IMR-90 (cell line): ENCODE data around the gene ARAP3. TPM values are rescaled to one million over a fixed set of nuclear protein-coding genes. Genes with fewer than 3 reads are reported as not detected.

ENCODE experiments used
- MAFK ChIP-seq: IDR thresholded peaks from 2 replicates; pipeline ENCODE4 v1.6.1; 2012; ENCODE audit warnings: low read depth, low read length, improper control_type of control experiment
- USF2 ChIP-seq: fragments of 150-350 bp; IDR thresholded peaks from 2 replicates; pipeline ENCODE4 v1.6.1; 2017; ENCODE audit warnings: mild to moderate bottlenecking, antibody characterized with exemption, low read length, low read depth
- polyA plus RNA-seq, 3 experiments: library from polyadenylated mRNA; depleted of rRNA; stranded (reverse); fragments of >200 nt; gene quantifications; 2 replicates each; pipeline ENCODE4 v1.2.3, GENCODE V29; 2012; ENCODE audit warnings: low replicate concordance in 1 of 3
- total RNA-seq: library from RNA; depleted of rRNA; stranded (reverse); fragments of >200 nt; gene quantifications from 2 replicates; pipeline ENCODE4 v1.2.3, GENCODE V29; 2012

Gene ARAP3
- total and polyA plus RNA-seq, 2 of the 4 experiments (the other 2 are of a cell fraction), result 2.2 to 6.9 TPM

DNA sequence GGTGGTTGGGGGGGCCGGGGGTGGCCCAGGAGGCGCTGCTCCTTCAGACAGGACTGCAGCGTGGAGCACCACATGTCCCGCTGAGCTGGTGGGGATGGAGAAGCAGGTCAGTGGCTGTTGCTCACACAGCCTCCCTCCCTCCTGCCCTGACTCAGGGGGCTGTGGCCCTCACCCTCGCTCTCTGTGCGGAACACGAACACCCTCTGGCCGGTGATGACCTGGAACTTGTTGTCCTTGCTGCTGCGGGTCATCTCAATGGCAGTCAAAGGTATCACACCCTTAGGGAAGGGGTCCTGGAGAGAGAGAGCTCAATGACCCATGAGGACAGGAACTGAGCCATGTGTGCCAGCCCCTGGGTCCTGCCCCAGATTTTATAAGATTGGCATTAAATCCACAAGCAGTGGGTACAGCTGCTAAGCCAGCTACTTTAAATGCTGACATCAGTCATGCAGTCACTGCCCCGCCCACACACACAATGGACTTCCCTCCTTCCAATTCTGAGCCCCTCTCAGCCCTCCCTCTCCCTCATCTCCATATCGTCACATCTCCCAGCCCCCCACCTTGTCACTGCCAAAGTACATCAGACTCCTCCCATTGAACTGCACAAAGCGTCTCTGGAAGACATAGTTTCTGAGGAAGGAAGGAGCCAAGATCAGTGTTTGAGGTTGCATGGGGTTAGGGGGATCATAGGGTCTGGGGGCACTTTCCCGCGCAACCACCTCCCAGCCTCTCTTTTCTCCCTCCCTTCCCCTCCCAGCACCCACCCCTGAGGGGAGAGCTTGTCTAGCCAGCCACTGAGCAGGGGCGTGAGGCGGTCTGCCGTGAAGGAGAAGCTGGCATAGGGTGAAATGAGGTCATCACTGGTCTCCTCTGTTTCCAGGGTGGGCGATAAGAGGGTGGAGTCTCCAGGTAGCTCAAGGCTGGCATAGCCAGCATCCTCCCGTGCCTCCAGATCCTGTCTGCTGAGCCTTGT, 8.9 kb downstream of the ARAP3 start (continued):
- no peak for TF ChIP-seq USF2
- no peak for TF ChIP-seq MAFK
